ENCODE results near the gene ERVW-1.
"Not testable (repeated sequence)": the region's sequence is repeated elsewhere in the genome, so short reads cannot be mapped to it uniquely, and the experiment has no call there.

ERVW-1 gene

GRCh38 chr7:92485267-92485892 is 7.6 kb upstream of the ERVW-1 start:
- Histone ChIP-seq H4K20me1 (ENCODE audit: control insufficient read depth, insufficient read depth, low read depth, low read length) (no peaks in the 10 kb centered on the region), H3K36me3 (ENCODE audit: control insufficient read depth, low read length) (peaks cover 41% of the 10 kb centered on the region), H3K4me3 (ENCODE audit: low read length) (no peak overlapping the region), H3K27me3 (ENCODE audit: control insufficient read depth, low read length) (no peaks in the 10 kb centered on the region), H3K4me1 (ENCODE audit: control insufficient read depth, low read length) (no peaks in the 10 kb centered on the region), H3K27ac (ENCODE audit: low read depth, low read length) (no peak overlapping the region), H3F3A (ENCODE audit: control insufficient read depth, insufficient read depth) (no peaks in the 10 kb centered on the region), H3K79me2 (ENCODE audit: control insufficient read depth, low read length) (no peaks in the 10 kb centered on the region), H3K9me2 (replicated peaks; ENCODE audit: control insufficient read depth, low read length) (no peaks in the 10 kb centered on the region), H3K4me2 (ENCODE audit: low read length) (no peak overlapping the region), H3K9me3 (ENCODE audit: control insufficient read depth, insufficient read depth, low read length) (no peaks in the 10 kb centered on the region)
- no peak for TF ChIP-seq EZH2phosphoT487 (IDR thresholded peaks at IDR 0.05; ENCODE audit: borderline replicate concordance, low read length)

- not testable (repeated sequence) for H3K79me2 ChIP-seq (ENCODE audit: control insufficient read depth, low read length); H3K9me2 ChIP-seq (replicated peaks; ENCODE audit: control insufficient read depth, low read length); H3K4me2 ChIP-seq (ENCODE audit: low read length); H3F3A ChIP-seq (ENCODE audit: control insufficient read depth, insufficient read depth); H3K4me1 ChIP-seq (ENCODE audit: control insufficient read depth, low read length); H3K27me3 ChIP-seq (ENCODE audit: control insufficient read depth, low read length); H3K9me3 ChIP-seq (ENCODE audit: control insufficient read depth, insufficient read depth, low read length); H3K4me3 ChIP-seq (ENCODE audit: low read length); H4K20me1 ChIP-seq (ENCODE audit: control insufficient read depth, insufficient read depth, low read depth, low read length); H3K27ac ChIP-seq (ENCODE audit: low read depth, low read length)
- H3K36me3 ChIP-seq (ENCODE audit: control insufficient read depth, low read length) = peaks cover 32% of the 10 kb centered on the region
These were observed 6.5 kb upstream of the ERVW-1 start for GRCh38 chr7:92484226-92484625.

GRCh38 chr7:92483624-92484023 is 5.9 kb upstream of the ERVW-1 start:
- H3K27me3 ChIP-seq (ENCODE audit: control insufficient read depth, low read length); H3K27ac ChIP-seq (ENCODE audit: low read depth, low read length): not testable (repeated sequence)
- H3K36me3 ChIP-seq (ENCODE audit: control insufficient read depth, low read length) = peaks cover 26% of the 10 kb centered on the region

GRCh38 chr7:92479146-92479545 is 1.4 kb upstream of the ERVW-1 start:
- not testable (repeated sequence) for H4K20me1 ChIP-seq (ENCODE audit: control insufficient read depth, insufficient read depth, low read depth, low read length); H3K4me1 ChIP-seq (ENCODE audit: control insufficient read depth, low read length); H3K4me3 ChIP-seq (ENCODE audit: low read length); H3K9me2 ChIP-seq (replicated peaks; ENCODE audit: control insufficient read depth, low read length); H3K4me2 ChIP-seq (ENCODE audit: low read length); H3K79me2 ChIP-seq (ENCODE audit: control insufficient read depth, low read length); H3K27me3 ChIP-seq (ENCODE audit: control insufficient read depth, low read length); H3K27ac ChIP-seq (ENCODE audit: low read depth, low read length); H3K36me3 ChIP-seq (ENCODE audit: control insufficient read depth, low read length); H3K9me3 ChIP-seq (ENCODE audit: control insufficient read depth, insufficient read depth, low read length); H3F3A ChIP-seq (ENCODE audit: control insufficient read depth, insufficient read depth)

More at GRCh38 chr7:92483624-92484023, 5.9 kb upstream of the ERVW-1 start:
- not testable (repeated sequence) for H3K4me1 ChIP-seq (ENCODE audit: control insufficient read depth, low read length); H3K4me3 ChIP-seq (ENCODE audit: low read length); H3K9me3 ChIP-seq (ENCODE audit: control insufficient read depth, insufficient read depth, low read length); H3K4me2 ChIP-seq (ENCODE audit: low read length); H3F3A ChIP-seq (ENCODE audit: control insufficient read depth, insufficient read depth); H4K20me1 ChIP-seq (ENCODE audit: control insufficient read depth, insufficient read depth, low read depth, low read length); H3K79me2 ChIP-seq (ENCODE audit: control insufficient read depth, low read length); H3K9me2 ChIP-seq (replicated peaks; ENCODE audit: control insufficient read depth, low read length)

GRCh38 chr7:92478711-92479110 is 965 bp upstream of the ERVW-1 start:
- H3K27me3 ChIP-seq (ENCODE audit: control insufficient read depth, low read length) = no peaks in the 10 kb centered on the region
- no peak overlapping the region for H3K4me2 ChIP-seq (ENCODE audit: low read length)
- H3K9me2 ChIP-seq (replicated peaks; ENCODE audit: control insufficient read depth, low read length) = no peaks in the 10 kb centered on the region
- H3K79me2 ChIP-seq (ENCODE audit: control insufficient read depth, low read length) = no peaks in the 10 kb centered on the region
- TF ChIP-seq EZH2phosphoT487 (IDR thresholded peaks at IDR 0.05; ENCODE audit: borderline replicate concordance, low read length) = no peak
- no peak for TF ChIP-seq CTCF (IDR thresholded peaks at IDR 0.05; ENCODE audit: low read depth, low read length, poor library complexity, severe bottlenecking)
- no peaks in the 10 kb centered on the region for H3K36me3 ChIP-seq (ENCODE audit: control insufficient read depth, low read length)
- no peaks in the 10 kb centered on the region for H3K9me3 ChIP-seq (ENCODE audit: control insufficient read depth, insufficient read depth, low read length)
- H3K4me3 ChIP-seq (ENCODE audit: low read length) = no peak overlapping the region
- no peak overlapping the region for H3K27ac ChIP-seq (ENCODE audit: low read depth, low read length)
- H3F3A ChIP-seq (ENCODE audit: control insufficient read depth, insufficient read depth) = no peaks in the 10 kb centered on the region
- H4K20me1 ChIP-seq (ENCODE audit: control insufficient read depth, insufficient read depth, low read depth, low read length) = no peaks in the 10 kb centered on the region
- no peaks in the 10 kb centered on the region for H3K4me1 ChIP-seq (ENCODE audit: control insufficient read depth, low read length)
